GM18858 (cell line): ENCODE results near the gene STH.
"Not testable (repeated sequence)": the region's sequence is repeated elsewhere in the genome, so short reads cannot be mapped to it uniquely, and the experiment has no call there.

Experiments
- ATAC-seq: cut with Tn5 transposase; IDR thresholded peaks from one replicate; pipeline ENCODE4 v1.9.1; 2021; ENCODE audit not compliant: unreplicated experiment

STH gene

GRCh38 chr17:46003907-46004748, 5.1 kb downstream of the STH start:
- no peak for ATAC-seq

GRCh38 chr17:46006082-46006481, 7.0 kb downstream of the STH start:
- not testable (repeated sequence) for ATAC-seq

- no peak for ATAC-seq
These were observed 8.5 kb downstream of the STH start for GRCh38 chr17:46007461-46007965.

- no peak for ATAC-seq
These were observed 9.5 kb downstream of the STH start for GRCh38 chr17:46008591-46008990.

- ATAC-seq: no peak
These were observed 10.9 kb downstream of the STH start for GRCh38 chr17:46009681-46010596.

- ATAC-seq: no peak
These were observed 11.6 kb downstream of the STH start for GRCh38 chr17:46010597-46011186.

GRCh38 chr17:46011711-46012505, 12.9 kb downstream of the STH start:
- no peak for ATAC-seq

- no peak for ATAC-seq
These were observed 13.5 kb downstream of the STH start for GRCh38 chr17:46012506-46013079.

GRCh38 chr17:46013127-46013501, 14.1 kb downstream of the STH start:
- no peak for ATAC-seq

- no peak for ATAC-seq
These were observed 14.6 kb downstream of the STH start for GRCh38 chr17:46013502-46014165.

- not testable (repeated sequence) for ATAC-seq
These were observed 20.4 kb downstream of the STH start for GRCh38 chr17:46019408-46019925.

- no peak for ATAC-seq
These were observed 21.1 kb downstream of the STH start for GRCh38 chr17:46020023-46020761.

GRCh38 chr17:46020998-46021397, 21.9 kb downstream of the STH start:
- no peak for ATAC-seq

GRCh38 chr17:46023366-46023765, 24.3 kb downstream of the STH start:
- not testable (repeated sequence) for ATAC-seq

GRCh38 chr17:46023783-46024388, 24.8 kb downstream of the STH start:
- ATAC-seq: no peak

- no peak for ATAC-seq
These were observed 25.5 kb downstream of the STH start for GRCh38 chr17:46024590-46024989.

- no peak for ATAC-seq
These were observed 26.0 kb downstream of the STH start for GRCh38 chr17:46025060-46025459.

- no peak for ATAC-seq
These were observed 26.6 kb downstream of the STH start for GRCh38 chr17:46025510-46026165.
